Measurements from ENCODE around the gene DIMT1. TPM values are rescaled to one million over a fixed set of nuclear protein-coding genes. Genes with fewer than 3 reads are reported as not detected.
A peak's percentile ranks its signal among the peaks of the same experiment; 100 is the strongest.

Gene DIMT1
- total RNA-seq: 10 to 100 TPM in 3 of 4 donors, 1 to 10 TPM in 1; 8.5 to 28.0 (median 21.8) TPM
- 10 to 100 TPM; 15.9 to 27.5 (median 16.1) TPM for polyA plus RNA-seq
- long read RNA-seq, donor 1, transcript DIMT1-201 (12 exons, 2,859 nt): major isoform, 14 of 25 reads
- long read RNA-seq, donor 1, partial matches to known transcripts: 0 of 25 reads
- long read RNA-seq, donor 1, other reads (novel, unspliced or antisense): 10 of 25 reads
- long read RNA-seq, donor 2, transcript DIMT1-201 (12 exons, 2,859 nt): major isoform, 30 of 36 reads
- long read RNA-seq, donor 2, partial matches to known transcripts: 1 of 36 reads
- long read RNA-seq, donor 2, other reads (novel, unspliced or antisense): 4 of 36 reads

GRCh38 chr5:62403411-62404250 is at the start of gene DIMT1:
TSS of gene DIMT1 (minus strand) at chr5:62403905. CDS start at chr5:62403772, 133 bp downstream.
- TF ChIP-seq, protein P1, sequence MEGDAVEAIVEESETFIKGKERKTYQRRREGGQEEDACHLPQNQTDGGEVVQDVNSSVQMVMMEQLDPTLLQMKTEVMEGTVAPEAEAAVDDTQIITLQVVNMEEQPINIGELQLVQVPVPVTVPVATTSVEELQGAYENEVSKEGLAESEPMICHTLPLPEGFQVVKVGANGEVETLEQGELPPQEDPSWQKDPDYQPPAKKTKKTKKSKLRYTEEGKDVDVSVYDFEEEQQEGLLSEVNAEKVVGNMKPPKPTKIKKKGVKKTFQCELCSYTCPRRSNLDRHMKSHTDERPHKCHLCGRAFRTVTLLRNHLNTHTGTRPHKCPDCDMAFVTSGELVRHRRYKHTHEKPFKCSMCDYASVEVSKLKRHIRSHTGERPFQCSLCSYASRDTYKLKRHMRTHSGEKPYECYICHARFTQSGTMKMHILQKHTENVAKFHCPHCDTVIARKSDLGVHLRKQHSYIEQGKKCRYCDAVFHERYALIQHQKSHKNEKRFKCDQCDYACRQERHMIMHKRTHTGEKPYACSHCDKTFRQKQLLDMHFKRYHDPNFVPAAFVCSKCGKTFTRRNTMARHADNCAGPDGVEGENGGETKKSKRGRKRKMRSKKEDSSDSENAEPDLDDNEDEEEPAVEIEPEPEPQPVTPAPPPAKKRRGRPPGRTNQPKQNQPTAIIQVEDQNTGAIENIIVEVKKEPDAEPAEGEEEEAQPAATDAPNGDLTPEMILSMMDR (IDR thresholded peaks at IDR 0.05): no peak
- DNase-seq (peak; percentile 94 to 97), ATAC-seq (peak; percentile 99 to 100 (median 100))
- 0 to 1% (median 1%) methylated on average over 57 to 66 of the region's 66 CpGs for WGBS, 3 donors
- Histone ChIP-seq H3K9me3 (no peaks in the 10 kb centered on the region), H3K27ac (peak within 1 kb of the TSS; percentile 96), H3K36me3 (ENCODE audit: insufficient read depth in 1 of 2, low read depth in 1 of 2) (peaks cover 0 to 33% of the 10 kb centered on the region in 2 donors), H3K4me1 (peaks cover 9% of the 10 kb centered on the region), H3K27me3 (ENCODE audit: insufficient read depth in 3 of 3, low read length in 2 of 3) (no peaks in the 10 kb centered on the region), H3K4me3 (peak within 1 kb of the TSS; percentile 94)
- intact Hi-C loops (cut with DNase I): loop anchor here in 1 of 2 donors (10.0 kb wide), 1 partner anchor 99 kb away; the partner anchor contains the start of gene KIF2A

- WGBS, 3 donors: 83 to 90% (median 84%) methylated on average over 2 of the region's 2 CpGs
- no peak for ATAC-seq
- Histone ChIP-seq H3K4me1 (no peaks in the 10 kb centered on the region), H3K9me3 (no peaks in the 10 kb centered on the region), H3K27ac (no peak overlapping the region), H3K36me3 (ENCODE audit: insufficient read depth in 1 of 2, low read depth in 1 of 2) (peaks cover 0 to 39% of the 10 kb centered on the region in 2 donors), H3K4me3 (no peak overlapping the region), H3K27me3 (ENCODE audit: insufficient read depth in 3 of 3, low read length in 2 of 3) (no peaks in the 10 kb centered on the region)
- DNase-seq: no peak
- intact Hi-C loops (cut with DNase I): no loop called here
- TF ChIP-seq, protein P1 (IDR thresholded peaks at IDR 0.05): no peak
Observed at GRCh38 chr5:62450259-62450658, 46.6 kb upstream of the DIMT1 start.

DNA sequence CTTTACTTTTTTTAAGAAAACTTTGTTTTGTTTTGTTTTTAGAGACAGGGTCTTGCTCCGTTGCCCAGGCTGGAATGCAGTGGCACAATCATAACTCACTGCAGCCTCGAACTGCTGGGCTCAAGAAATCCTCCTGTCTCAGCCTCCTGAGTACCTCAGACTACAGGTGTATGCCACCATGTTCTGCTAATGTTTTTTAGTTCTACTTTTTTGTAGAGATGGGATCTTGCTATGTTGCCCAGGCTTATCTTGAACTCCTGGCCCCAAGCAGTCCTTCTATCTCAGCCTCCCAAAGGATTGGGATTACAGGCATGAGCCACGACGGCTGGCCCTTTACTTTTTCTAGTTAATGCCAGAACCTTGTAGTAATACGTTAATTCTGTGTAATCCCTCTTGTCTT is 44.8 kb upstream of the DIMT1 start:
- intact Hi-C loops (cut with DNase I): no loop called here
- peaks cover 0 to 36% of the 10 kb centered on the region in 2 donors for H3K36me3 ChIP-seq (ENCODE audit: insufficient read depth in 1 of 2, low read depth in 1 of 2)
- ATAC-seq (no peak), DNase-seq (no peak)
- no peak overlapping the region for H3K4me3 ChIP-seq
- no peaks in the 10 kb centered on the region for H3K27me3 ChIP-seq (ENCODE audit: insufficient read depth in 3 of 3, low read length in 2 of 3)
- no peaks in the 10 kb centered on the region for H3K9me3 ChIP-seq
- no peak overlapping the region for H3K27ac ChIP-seq
- WGBS, 3 donors: 82 to 94% (median 93%) methylated on average over 5 of the region's 5 CpGs
- no peaks in the 10 kb centered on the region for H3K4me1 ChIP-seq
- TF ChIP-seq, protein P1 (IDR thresholded peaks at IDR 0.05): no peak

DNA sequence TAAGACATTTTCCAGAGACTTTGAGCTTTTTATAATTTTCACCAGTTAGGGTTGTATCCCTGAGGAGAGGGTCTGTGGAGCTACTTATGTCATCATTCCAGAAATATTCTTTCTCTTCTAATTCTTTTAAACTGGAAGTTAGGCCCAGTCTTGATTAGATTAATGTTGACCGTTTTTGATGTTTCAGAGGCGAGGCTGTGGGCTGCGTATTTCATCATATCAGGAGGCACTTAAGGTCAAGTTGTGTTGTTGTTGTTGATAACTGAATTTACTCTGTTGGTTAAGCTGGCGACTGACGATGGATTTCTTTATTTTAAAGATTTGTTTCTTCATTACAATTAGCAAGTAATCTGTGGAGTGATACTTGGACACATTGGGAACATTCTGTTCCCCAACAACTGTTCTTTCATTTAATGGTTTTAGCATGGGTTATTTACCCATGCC is 28.9 kb upstream of the DIMT1 start:
- ATAC-seq (peak in 3 of 4 donors; percentile 40 to 77 (median 43)), DNase-seq (no peak)
- Histone ChIP-seq H3K27me3 (ENCODE audit: insufficient read depth in 3 of 3, low read length in 2 of 3) (no peaks in the 10 kb centered on the region), H3K4me3 (no peak overlapping the region), H3K36me3 (ENCODE audit: insufficient read depth in 1 of 2, low read depth in 1 of 2) (peaks cover 0 to 7% of the 10 kb centered on the region in 2 donors), H3K27ac (peak overlapping the region; percentile 11), H3K4me1 (peaks cover 16% of the 10 kb centered on the region), H3K9me3 (no peaks in the 10 kb centered on the region)
- TF ChIP-seq, protein P1 (IDR thresholded peaks at IDR 0.05): no peak
- WGBS, 3 donors: 21 to 36% (median 33%) methylated on average over 5 of the region's 5 CpGs
- intact Hi-C loops (cut with DNase I): no loop called here

Measured in psoas muscle (tissue), 8 donors.